H1 (cell line): ENCODE results near the gene PTPRG. TPM values are rescaled to one million over a fixed set of nuclear protein-coding genes. Genes with fewer than 3 reads are reported as not detected.

Source experiments
- CHD1 ChIP-seq: IDR thresholded peaks from 2 replicates; pipeline ENCODE4 v1.6.1; 2012; ENCODE audit warnings: low read depth, low read length, improper control_type of control experiment
- CHD7 ChIP-seq: fragments of 300-600 bp; sonication (generic); IDR thresholded peaks from 2 replicates; pipeline ENCODE4 v1.7.1; 2012; ENCODE audit warnings: low read length, moderate library complexity, mild to moderate bottlenecking, inconsistent platforms; ENCODE audit not compliant: insufficient replicate concordance
- CTBP2 ChIP-seq: IDR thresholded peaks from 2 replicates; pipeline ENCODE4 v1.7.0; 2011; ENCODE audit warnings: borderline replicate concordance, mild to moderate bottlenecking, moderate library complexity, mixed read lengths, low read length; ENCODE audit not compliant: insufficient read depth, insufficient read length
- CTCF ChIP-seq, 3 experiments: IDR thresholded peaks; 1 replicate in 2 of 3; 2 replicates in 1 of 3; pipeline versions ENCODE4 v1.5.1 to v1.6.1; 2011; ENCODE audit warnings: low read length in 3 of 3, mild to moderate bottlenecking in 3 of 3, inconsistent platforms in 2 of 3, low read depth in 1 of 3, moderate library complexity in 1 of 3; ENCODE audit not compliant: insufficient read depth in 1 of 3; ENCODE audit errors: control extremely low read depth in 1 of 3
- RNF2 ChIP-seq: fragments of 200-900, 300-1000 bp; sonication (generic); IDR thresholded peaks from 2 replicates; pipeline ENCODE4 v1.7.1; 2016; ENCODE audit warnings: borderline replicate concordance, low read depth, mild to moderate bottlenecking, antibody characterized with exemption, low read length; ENCODE audit not compliant: poor library complexity, severe bottlenecking; ENCODE audit errors: missing control alignments
- SP1 ChIP-seq: IDR thresholded peaks from 2 replicates; pipeline ENCODE4 v1.6.1; 2011; ENCODE audit warnings: low read depth, low read length
- USF2 ChIP-seq: IDR thresholded peaks from 2 replicates; pipeline ENCODE4 v1.6.1; 2011; ENCODE audit warnings: low read length, improper control_type of control experiment
- polyA plus RNA-seq, 7 experiments: library from polyadenylated mRNA; depleted of rRNA in 3 of 7; stranded (reverse) in 5 of 7; unstranded in 2 of 7; fragments of >200 nt in 5 of 7; fragments of 200-250 nt in 2 of 7; gene quantifications; 1 replicate in 5 of 7; 2 replicates in 1 of 7; 4 replicates in 1 of 7; pipeline versions ENCODE4 v1.2.1 to v1.2.3, GENCODE V29; 2011 to 2013; ENCODE audit warnings: missing spikeins in 2 of 7, mixed read lengths in 2 of 7
- total RNA-seq: library from RNA; stranded (reverse); fragmentation: NEBNext Ultra II Directional; extraction: Animal tissue kit (Norgen Biotek cat#: 25700); gene quantifications from 2 replicates; pipeline ENCODE4 v1.2.1, GENCODE V29; 2021

The PTPRG gene
- total and polyA plus RNA-seq, 2 of the 8 experiments (the other 6 are each of a cell fraction or from before 2014, with no cell fraction given) = 23.3 to 96.2 TPM

- TF ChIP-seq CHD7 (no peak), CTCF (IDR thresholded peaks at IDR 0.05; ENCODE audit: control extremely low read depth in 1 of 3, insufficient read depth in 1 of 3, low read depth in 1 of 3, low read length in 3 of 3) (peak in 2 of 3 experiments; percentile 33 to 59; a peak in 2 of 4 replicates), CHD1 (no peak), USF2 (no peak), CTBP2 (no peak), RNF2 (no peak), SP1 (no peak)
Observed at GRCh38 chr3:62229908-62230307, 668.5 kb downstream of the PTPRG start (continued).
